Measurements from ENCODE around the gene HPN. TPM values are rescaled to one million over a fixed set of nuclear protein-coding genes. Genes with fewer than 3 reads are reported as not detected.
A peak's percentile ranks its signal among the peaks of the same experiment; 100 is the strongest.

The HPN gene
- total RNA-seq, 3 donors from 2014 or later (not counting 1 experiment from before 2014, with no cell fraction given), result not detected

GRCh38 chr19:35042954-35043604, 1.6 kb downstream of the HPN start:
- Histone ChIP-seq H3K4me1 (ENCODE audit: control insufficient read depth, insufficient read depth, low read length) (peaks cover 45% of the 10 kb centered on the region), H3K9me3 (ENCODE audit: control insufficient read depth, insufficient read depth, low read length) (no peaks in the 10 kb centered on the region), H3K27me3 (ENCODE audit: control insufficient read depth, insufficient read depth, low read length) (no peaks in the 10 kb centered on the region), H3K4me3 (ENCODE audit: low read length) (no peak overlapping the region), H3K27ac (ENCODE audit: low read length) (no peak overlapping the region), H3K36me3 (ENCODE audit: control insufficient read depth, insufficient read depth, low read length) (no peaks in the 10 kb centered on the region)
- WGBS (ENCODE audit: insufficient coverage), result 88% methylated on average over 13 of the region's 14 CpGs
- peaks cover 15 to 25% of the 10 kb centered on the region in 2 donors for H3K27me3 Mint-ChIP-seq (ENCODE audit: low read depth in 2 of 2)
- H3K4me1 Mint-ChIP-seq, result peaks cover 15 to 42% of the 10 kb centered on the region in 2 donors
- no peak for ATAC-seq
- no peaks in the 10 kb centered on the region for H3K9me3 Mint-ChIP-seq
- H3K36me3 Mint-ChIP-seq, result no peaks in the 10 kb centered on the region
- no peak overlapping the region for H3K4me3 Mint-ChIP-seq
- intact Hi-C loops (cut with micrococcal nuclease), result no loop called here
- TF ChIP-seq, protein P1, sequence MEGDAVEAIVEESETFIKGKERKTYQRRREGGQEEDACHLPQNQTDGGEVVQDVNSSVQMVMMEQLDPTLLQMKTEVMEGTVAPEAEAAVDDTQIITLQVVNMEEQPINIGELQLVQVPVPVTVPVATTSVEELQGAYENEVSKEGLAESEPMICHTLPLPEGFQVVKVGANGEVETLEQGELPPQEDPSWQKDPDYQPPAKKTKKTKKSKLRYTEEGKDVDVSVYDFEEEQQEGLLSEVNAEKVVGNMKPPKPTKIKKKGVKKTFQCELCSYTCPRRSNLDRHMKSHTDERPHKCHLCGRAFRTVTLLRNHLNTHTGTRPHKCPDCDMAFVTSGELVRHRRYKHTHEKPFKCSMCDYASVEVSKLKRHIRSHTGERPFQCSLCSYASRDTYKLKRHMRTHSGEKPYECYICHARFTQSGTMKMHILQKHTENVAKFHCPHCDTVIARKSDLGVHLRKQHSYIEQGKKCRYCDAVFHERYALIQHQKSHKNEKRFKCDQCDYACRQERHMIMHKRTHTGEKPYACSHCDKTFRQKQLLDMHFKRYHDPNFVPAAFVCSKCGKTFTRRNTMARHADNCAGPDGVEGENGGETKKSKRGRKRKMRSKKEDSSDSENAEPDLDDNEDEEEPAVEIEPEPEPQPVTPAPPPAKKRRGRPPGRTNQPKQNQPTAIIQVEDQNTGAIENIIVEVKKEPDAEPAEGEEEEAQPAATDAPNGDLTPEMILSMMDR (IDR thresholded peaks at IDR 0.05), result no peak
- H3K27ac Mint-ChIP-seq, result peak overlapping the region in 1 of 2 donors; percentile 33
- no peak for DNase-seq

DNA sequence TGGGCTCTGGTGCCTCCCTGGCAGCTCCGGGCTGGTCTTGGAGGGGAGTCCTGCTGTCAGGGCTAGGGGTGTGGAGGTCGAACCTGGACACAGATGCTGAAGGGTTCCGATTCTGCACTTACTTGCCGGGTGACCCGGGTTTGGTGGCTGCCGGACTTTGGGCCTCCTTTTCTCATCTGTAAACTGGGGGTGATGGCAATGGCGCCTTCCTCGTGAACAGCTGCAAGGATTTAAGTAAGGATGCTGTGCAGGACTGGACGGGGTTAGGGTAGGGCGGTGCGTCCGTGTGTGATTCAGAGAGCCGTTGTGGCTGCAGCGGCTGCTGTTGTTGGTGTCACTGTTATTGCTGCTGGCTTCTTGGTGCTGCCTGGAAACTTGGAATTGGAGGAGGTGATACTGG, 2.4 kb downstream of the HPN start:
- intact Hi-C loops (cut with micrococcal nuclease), result loop anchor here (1.0 kb wide), 1 partner anchor 71 kb away; no protein-coding TSS in a partner anchor
- 93% methylated on average over 14 of the region's 14 CpGs for WGBS (ENCODE audit: insufficient coverage)
- Histone ChIP-seq H3K27ac (ENCODE audit: low read length) (no peak overlapping the region), H3K36me3 (ENCODE audit: control insufficient read depth, insufficient read depth, low read length) (no peaks in the 10 kb centered on the region), H3K4me3 (ENCODE audit: low read length) (no peak overlapping the region), H3K9me3 (ENCODE audit: control insufficient read depth, insufficient read depth, low read length) (no peaks in the 10 kb centered on the region), H3K27me3 (ENCODE audit: control insufficient read depth, insufficient read depth, low read length) (no peaks in the 10 kb centered on the region), H3K4me1 (ENCODE audit: control insufficient read depth, insufficient read depth, low read length) (peaks cover 37% of the 10 kb centered on the region)
- ATAC-seq, result no peak
- DNase-seq, result no peak
- H3K4me3 Mint-ChIP-seq, result peak overlapping the region; percentile 19
- peaks cover 15 to 29% of the 10 kb centered on the region in 2 donors for H3K27me3 Mint-ChIP-seq (ENCODE audit: low read depth in 2 of 2)
- no peaks in the 10 kb centered on the region for H3K9me3 Mint-ChIP-seq
- peak overlapping the region in 1 of 2 donors; percentile 53 for H3K27ac Mint-ChIP-seq
- H3K36me3 Mint-ChIP-seq, result no peaks in the 10 kb centered on the region
- TF ChIP-seq, protein P1 (IDR thresholded peaks at IDR 0.05), result no peak
- peaks cover 15 to 35% of the 10 kb centered on the region in 2 donors for H3K4me1 Mint-ChIP-seq

DNA sequence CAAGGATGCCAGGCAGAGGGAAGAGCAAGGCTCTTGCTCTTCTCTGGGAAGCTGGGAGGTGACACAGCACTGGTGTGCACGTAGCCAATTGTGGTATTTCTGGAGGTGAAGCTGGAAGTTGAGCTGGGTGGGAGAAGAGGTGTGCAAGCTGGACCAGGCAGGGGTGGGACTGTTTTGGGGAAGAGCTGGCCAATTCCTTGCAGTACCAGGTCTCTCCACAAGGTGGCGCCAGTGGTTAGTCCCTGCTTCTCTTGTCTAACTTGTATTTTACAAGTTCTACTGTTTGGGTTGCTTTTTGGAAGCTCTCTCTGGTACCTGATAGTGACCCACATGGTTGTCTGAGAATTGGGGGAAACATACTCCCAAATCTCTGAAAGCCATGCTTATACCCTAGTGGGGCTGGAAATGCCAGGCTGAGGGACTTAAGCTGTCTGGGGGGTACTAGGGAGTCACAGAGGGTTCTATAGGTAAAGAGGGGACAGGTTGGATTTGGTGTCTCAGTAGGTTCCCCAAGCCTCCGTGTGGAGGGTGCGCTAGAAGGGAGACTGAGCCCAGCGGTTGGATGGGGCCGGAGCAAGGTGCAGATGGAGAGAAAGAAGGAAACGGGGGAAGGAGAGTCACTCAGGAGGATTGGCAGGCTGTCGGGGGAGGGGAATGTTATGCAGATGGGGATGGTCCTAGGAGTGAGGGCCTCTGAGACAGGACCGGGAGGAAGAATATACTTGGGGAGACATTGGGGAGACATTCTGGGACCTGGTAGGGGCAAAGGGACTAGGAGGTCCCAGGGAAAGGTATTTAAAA, 3.0 kb downstream of the HPN start:
- Mint-ChIP-seq H3K4me1 (peaks cover 15 to 29% of the 10 kb centered on the region in 2 donors), H3K4me3 (peak overlapping the region; percentile 49), H3K9me3 (no peaks in the 10 kb centered on the region), H3K36me3 (no peaks in the 10 kb centered on the region), H3K27me3 (ENCODE audit: low read depth in 2 of 2) (peaks cover 15 to 29% of the 10 kb centered on the region in 2 donors), H3K27ac (peak overlapping the region in 1 of 2 donors; percentile 53)
- WGBS (ENCODE audit: insufficient coverage), result 64% methylated on average over 9 of the region's 9 CpGs
- DNase-seq (peak; percentile 54 to 77), ATAC-seq (peak in 2 of 3 donors; percentile 40 to 41)
- TF ChIP-seq, protein P1 (IDR thresholded peaks at IDR 0.05), result peak; percentile 98
- Histone ChIP-seq H3K27me3 (ENCODE audit: control insufficient read depth, insufficient read depth, low read length) (no peaks in the 10 kb centered on the region), H3K4me1 (ENCODE audit: control insufficient read depth, insufficient read depth, low read length) (peaks cover 31% of the 10 kb centered on the region), H3K27ac (ENCODE audit: low read length) (no peak overlapping the region), H3K36me3 (ENCODE audit: control insufficient read depth, insufficient read depth, low read length) (no peaks in the 10 kb centered on the region), H3K4me3 (ENCODE audit: low read length) (no peak overlapping the region), H3K9me3 (ENCODE audit: control insufficient read depth, insufficient read depth, low read length) (no peaks in the 10 kb centered on the region)
- intact Hi-C loops (cut with micrococcal nuclease), result loop anchor here (1.0 kb wide), 1 partner anchor 71 kb away; no protein-coding TSS in a partner anchor
